ENCODE results near the gene CHERP. TPM values are rescaled to one million over a fixed set of nuclear protein-coding genes. Genes with fewer than 3 reads are reported as not detected.
"Not testable (repeated sequence)": the region's sequence is repeated elsewhere in the genome, so short reads cannot be mapped to it uniquely, and the experiment has no call there.

CHERP gene
- total RNA-seq, 1 experiment from 2014 or later: 2.9 TPM

- no peak for DNase-seq (ENCODE audit: low spot score)
These were observed 21.9 kb downstream of the CHERP start for GRCh38 chr19:16520074-16520973.

GRCh38 chr19:16519230-16519687 is 23.0 kb downstream of the CHERP start:
- DNase-seq (ENCODE audit: low spot score): no peak

- DNase-seq (ENCODE audit: low spot score): no peak
These were observed 23.6 kb downstream of the CHERP start for GRCh38 chr19:16518483-16519229.

- no peak for DNase-seq (ENCODE audit: low spot score)
These were observed 24.2 kb downstream of the CHERP start for GRCh38 chr19:16518061-16518460.

- DNase-seq (ENCODE audit: low spot score): no peak
These were observed 25.2 kb downstream of the CHERP start for GRCh38 chr19:16516923-16517610.

- DNase-seq (ENCODE audit: low spot score): no peak
These were observed 25.9 kb downstream of the CHERP start for GRCh38 chr19:16516381-16516780.

GRCh38 chr19:16514383-16515019 is 27.7 kb downstream of the CHERP start:
- no peak for DNase-seq (ENCODE audit: low spot score)

- DNase-seq (ENCODE audit: low spot score): not testable (repeated sequence)
These were observed 29.6 kb downstream of the CHERP start for GRCh38 chr19:16512611-16513010.

GRCh38 chr19:16509141-16510061 is 32.8 kb downstream of the CHERP start:
- DNase-seq (ENCODE audit: low spot score): no peak

- no peak for DNase-seq (ENCODE audit: low spot score)
These were observed 33.7 kb downstream of the CHERP start for GRCh38 chr19:16508546-16508945.

GRCh38 chr19:16506961-16507360 is 35.3 kb downstream of the CHERP start:
- DNase-seq (ENCODE audit: low spot score): no peak

- not testable (repeated sequence) for DNase-seq (ENCODE audit: low spot score)
These were observed 36.1 kb downstream of the CHERP start for GRCh38 chr19:16506161-16506560.

- no peak for DNase-seq (ENCODE audit: low spot score)
These were observed 38.0 kb downstream of the CHERP start for GRCh38 chr19:16504271-16504670.

- no peak for DNase-seq (ENCODE audit: low spot score)
These were observed 44.4 kb downstream of the CHERP start for GRCh38 chr19:16497837-16498236.

- peak; percentile 36 for DNase-seq (ENCODE audit: low spot score)
These were observed 45.2 kb downstream of the CHERP start for GRCh38 chr19:16497042-16497441.

GRCh38 chr19:16496613-16496983 is 45.6 kb downstream of the CHERP start:
- peak; percentile 55 for DNase-seq (ENCODE audit: low spot score)

- peak; percentile 98 for DNase-seq (ENCODE audit: low spot score)
These were observed 46.1 kb downstream of the CHERP start, which contains the start of the genes C19orf44 and CALR3 for GRCh38 chr19:16495982-16496612. Gene C19orf44 (plus strand): TSS chr19:16496394. CDS start chr19:16500793, 4,399 bp downstream. Gene CALR3 (minus strand): TSS chr19:16496167. CDS start chr19:16496129, 38 bp downstream.

GRCh38 chr19:16486476-16486875 is 55.8 kb downstream of the CHERP start:
- not testable (repeated sequence) for DNase-seq (ENCODE audit: low spot score)

GRCh38 chr19:16482745-16483144 is 59.5 kb downstream of the CHERP start:
- no peak for DNase-seq (ENCODE audit: low spot score)

- DNase-seq (ENCODE audit: low spot score): no peak
These were observed 64.9 kb downstream of the CHERP start for GRCh38 chr19:16477311-16477710.

All from A172 (cell line).